BJ (cell line): ENCODE measurements around the gene C14orf132. TPM values are rescaled to one million over a fixed set of nuclear protein-coding genes. Genes with fewer than 3 reads are reported as not detected.

ENCODE experiments used
- CTCF ChIA-PET: fragments of 350-600 bp; formaldehyde crosslinking; extraction: SDS; loops from one replicate; lab custom pipeline; 2021; ENCODE audit warnings: antibody characterized with exemption, inconsistent platforms; lab: Yijun Ruan, JAX
- POLR2A ChIA-PET: fragments of 300-600 bp; sonication (Branson Sonifier 250); formaldehyde crosslinking; extraction: SDS; loops from one replicate; lab custom pipeline; 2021; ENCODE audit warnings: antibody characterized with exemption; lab: Charles Lee
- DNase-seq: peaks from one replicate; pipeline ENCODE4 v3.0.0-alpha.2; 2011; ENCODE audit warnings: low read depth
- H3K27me3 ChIP-seq: 2 replicates; pipeline ENCODE4 v1.6.0; 2011; ENCODE audit warnings: low read length; ENCODE audit not compliant: control insufficient read depth, insufficient read depth
- H3K36me3 ChIP-seq: 2 replicates; pipeline ENCODE4 v1.5.1; 2011; ENCODE audit warnings: low read length; ENCODE audit not compliant: control insufficient read depth, insufficient read depth
- H3K4me3 ChIP-seq: 2 replicates; pipeline ENCODE4 v1.5.1; 2011; ENCODE audit warnings: low read depth, mild to moderate bottlenecking, control low read depth, low read length
- CTCF ChIP-seq: IDR thresholded peaks from 2 replicates; pipeline ENCODE4 v1.5.1; 2011; ENCODE audit warnings: low read depth, mild to moderate bottlenecking, control low read depth, inconsistent platforms, low read length, moderate library complexity; ENCODE audit not compliant: insufficient read depth
- polyA plus RNA-seq: library from polyadenylated mRNA; depleted of rRNA; stranded (reverse); fragments of >200 nt; gene quantifications from 2 replicates; pipeline ENCODE4 v1.2.3, GENCODE V29; 2011

The C14orf132 gene
- polyA plus RNA-seq, 1 experiment, result 13.2 TPM

DNA sequence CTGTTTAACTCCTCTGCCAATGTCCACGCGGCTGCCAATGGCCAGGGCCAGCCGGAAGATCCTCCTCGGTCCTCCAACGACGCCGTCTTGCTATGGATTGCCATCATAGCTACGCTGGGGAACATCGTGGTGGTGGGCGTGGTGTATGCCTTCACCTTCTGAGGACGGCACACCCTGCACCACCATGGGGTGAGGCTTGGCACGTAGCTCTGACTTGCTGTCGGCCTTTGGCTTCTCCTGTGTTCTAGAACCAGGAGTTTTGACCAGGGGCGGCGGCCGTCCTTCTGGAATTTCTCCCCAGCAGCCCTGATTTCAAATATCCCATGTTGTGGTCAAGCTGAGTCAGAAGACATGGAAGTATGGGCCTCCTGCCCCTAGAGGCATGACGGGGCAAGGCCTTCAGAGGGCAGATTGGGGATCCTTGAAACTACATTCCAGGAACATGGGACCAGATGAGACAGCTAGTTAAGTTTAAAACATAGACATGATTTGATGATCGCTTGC, 47.5 kb downstream of the C14orf132 start:
- no peaks in the 10 kb centered on the region for H3K27me3 ChIP-seq

GRCh38 chr14:96088074-96088473, 48.9 kb downstream of the C14orf132 start:
- no peak overlapping the region for H3K4me3 ChIP-seq
- CTCF ChIA-PET, result interaction anchor here (1.7 kb wide), 1 partner anchor 10 kb away, joined by 9 read pairs; no protein-coding TSS in a partner anchor
- H3K27me3 ChIP-seq, result no peaks in the 10 kb centered on the region
- no peak for TF ChIP-seq CTCF
- POLR2A ChIA-PET, result no interaction called here
- DNase-seq, result no peak
- peaks cover 15% of the 10 kb centered on the region for H3K36me3 ChIP-seq

More for the DNA sequence above, 47.5 kb downstream of the C14orf132 start:
- no peak overlapping the region for H3K4me3 ChIP-seq
- POLR2A ChIA-PET, result no interaction called here
- H3K36me3 ChIP-seq, result peaks cover 15% of the 10 kb centered on the region
- CTCF ChIA-PET, result interaction anchor here (1.0 to 2.3 kb wide), 8 partner anchors 12 to 92 kb away, joined by 3 to 13 read pairs (median 4); no protein-coding TSS in a partner anchor
- TF ChIP-seq CTCF, result no peak
- no peak for DNase-seq

DNA sequence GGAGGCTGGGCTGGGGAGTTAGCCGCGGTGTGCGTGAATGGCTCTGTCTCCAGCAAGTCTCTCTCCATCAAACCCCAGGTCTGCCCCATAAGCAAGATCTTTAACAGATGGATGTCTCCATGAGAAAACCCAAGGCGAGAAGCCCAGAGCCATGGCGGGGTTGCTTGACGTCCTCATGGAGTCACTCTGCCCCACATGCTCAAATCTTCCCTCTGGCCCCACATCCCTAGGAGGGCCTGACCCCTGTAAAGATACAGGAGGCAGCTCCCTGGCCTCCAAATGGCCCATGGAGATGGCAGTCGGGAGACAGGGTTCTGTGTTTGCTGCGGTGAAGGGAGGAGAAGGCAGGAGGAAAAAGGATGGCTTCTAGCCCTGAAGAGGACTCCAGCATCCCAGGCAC, 49.3 kb downstream of the C14orf132 start:
- peaks cover 15% of the 10 kb centered on the region for H3K36me3 ChIP-seq
- TF ChIP-seq CTCF, result no peak
- DNase-seq, result no peak
- H3K4me3 ChIP-seq, result no peak overlapping the region
- CTCF ChIA-PET, result interaction anchor here (1.2 kb wide), 1 partner anchor 89 kb away, joined by 3 read pairs; no protein-coding TSS in a partner anchor
- POLR2A ChIA-PET, result no interaction called here
- no peaks in the 10 kb centered on the region for H3K27me3 ChIP-seq

- Histone ChIP-seq H3K27me3 (no peaks in the 10 kb centered on the region), H3K4me3 (no peak overlapping the region), H3K36me3 (peaks cover 15% of the 10 kb centered on the region)
- DNase-seq, result no peak
- ChIA-PET POLR2A (no interaction called here), CTCF (interaction anchor here (1.0 to 1.3 kb wide), 3 partner anchors 10 to 187 kb away, joined by 3 to 5 read pairs (median 3); no protein-coding TSS in a partner anchor)
- TF ChIP-seq CTCF, result no peak
Measured at GRCh38 chr14:96088911-96089310, 49.7 kb downstream of the C14orf132 start.

DNA sequence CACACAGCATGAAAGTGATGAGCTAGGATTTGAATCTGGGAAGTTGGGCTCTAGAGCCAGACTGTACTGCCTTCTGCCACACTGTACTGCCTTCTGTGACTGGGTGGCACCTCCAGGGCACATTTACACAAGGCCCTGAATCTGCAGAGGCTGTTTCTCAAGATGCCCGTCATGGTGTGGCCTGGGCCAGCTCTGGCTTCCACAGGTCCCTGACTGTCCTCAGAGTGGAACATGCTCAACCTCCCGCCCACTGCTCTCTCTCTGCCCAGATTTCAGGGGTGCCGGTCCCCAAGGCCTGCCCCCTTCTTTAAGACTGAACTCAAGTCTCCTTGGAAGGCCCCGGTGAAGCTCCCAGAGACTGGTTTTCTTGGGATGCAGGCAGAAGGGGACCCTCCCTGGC, 50.2 kb downstream of the C14orf132 start:
- ChIA-PET POLR2A (no interaction called here), CTCF (interaction anchor here (1.0 to 1.3 kb wide), 3 partner anchors 9 to 186 kb away, joined by 3 to 5 read pairs (median 3); no protein-coding TSS in a partner anchor)
- TF ChIP-seq CTCF, result no peak
- peaks cover 15% of the 10 kb centered on the region for H3K36me3 ChIP-seq
- no peaks in the 10 kb centered on the region for H3K27me3 ChIP-seq
- no peak for DNase-seq
- H3K4me3 ChIP-seq, result no peak overlapping the region
